Measurements from ENCODE around the gene DNAJA2. TPM values are rescaled to one million over a fixed set of nuclear protein-coding genes. Genes with fewer than 3 reads are reported as not detected.

The DNAJA2 gene
- total and polyA plus RNA-seq, 7 donors, result 33.6 to 68.7 (median 59.0) TPM

- peaks cover 0 to 32% (median 27%) of the 10 kb centered on the region in 4 donors for H3K4me1 ChIP-seq
- intact Hi-C loops (cut with DNase I), result no loop called here
- peaks cover 29 to 75% (median 52%) of the 10 kb centered on the region in 4 donors for H3K36me3 ChIP-seq
- 93 to 97% methylated on average over 2 of the region's 2 CpGs for WGBS, 2 donors
- DNase-seq, result no peak
- H3K9me3 ChIP-seq, result no peaks in the 10 kb centered on the region
- no peak overlapping the region for H3K4me3 ChIP-seq
- no peaks in the 10 kb centered on the region for H3K27me3 ChIP-seq
- TF ChIP-seq POLR2AphosphoS5 (IDR thresholded peaks at IDR 0.05) (no peak), POLR2A (IDR thresholded peaks at IDR 0.05) (no peak), EP300 (IDR thresholded peaks at IDR 0.05) (no peak), CTCF (IDR thresholded peaks at IDR 0.05) (no peak)
- H3K27ac ChIP-seq, result no peak overlapping the region
These were observed 5.4 kb downstream of the DNAJA2 start for GRCh38 chr16:46968063-46968435.

- H3K4me1 ChIP-seq, result peaks cover 0 to 31% (median 22%) of the 10 kb centered on the region in 4 donors
- no peak for TF ChIP-seq POLR2A (IDR thresholded peaks at IDR 0.05)
- no peak for TF ChIP-seq POLR2AphosphoS5 (IDR thresholded peaks at IDR 0.05)
- TF ChIP-seq CTCF (IDR thresholded peaks at IDR 0.05), result no peak
- no peak for TF ChIP-seq EP300 (IDR thresholded peaks at IDR 0.05)
- 86 to 89% methylated on average over 3 of the region's 3 CpGs for WGBS, 2 donors
- H3K27me3 ChIP-seq, result no peaks in the 10 kb centered on the region
- no peak for DNase-seq
- no peaks in the 10 kb centered on the region for H3K9me3 ChIP-seq
- no peak overlapping the region for H3K4me3 ChIP-seq
- H3K27ac ChIP-seq, result peak overlapping the region; percentile 25 to 42 (median 33)
- intact Hi-C loops (cut with DNase I), result no loop called here
- peaks cover 32 to 95% (median 63%) of the 10 kb centered on the region in 4 donors for H3K36me3 ChIP-seq
These were observed 10.8 kb downstream of the DNAJA2 start for GRCh38 chr16:46962629-46963028.

GRCh38 chr16:46961373-46962353 is 11.8 kb downstream of the DNAJA2 start:
- Histone ChIP-seq H3K36me3 (peaks cover 23 to 95% (median 58%) of the 10 kb centered on the region in 4 donors), H3K4me3 (no peak overlapping the region), H3K27ac (peak overlapping the region; percentile 25 to 42 (median 33)), H3K4me1 (peaks cover 0 to 31% (median 22%) of the 10 kb centered on the region in 4 donors), H3K27me3 (no peaks in the 10 kb centered on the region), H3K9me3 (no peaks in the 10 kb centered on the region)
- TF ChIP-seq CTCF (IDR thresholded peaks at IDR 0.05) (no peak), EP300 (IDR thresholded peaks at IDR 0.05) (no peak), POLR2A (IDR thresholded peaks at IDR 0.05) (no peak), POLR2AphosphoS5 (IDR thresholded peaks at IDR 0.05) (no peak)
- intact Hi-C loops (cut with DNase I), result no loop called here
- WGBS, 2 donors, result 69 to 79% methylated on average over 9 of the region's 9 CpGs
- no peak for DNase-seq

GRCh38 chr16:46954562-46954961 is 18.9 kb downstream of the DNAJA2 start:
- H3K27me3 ChIP-seq, result no peaks in the 10 kb centered on the region
- no peak overlapping the region for H3K27ac ChIP-seq
- no peaks in the 10 kb centered on the region for H3K4me1 ChIP-seq
- intact Hi-C loops (cut with DNase I), result no loop called here
- H3K9me3 ChIP-seq, result no peaks in the 10 kb centered on the region
- peaks cover 7 to 57% (median 38%) of the 10 kb centered on the region in 4 donors for H3K36me3 ChIP-seq
- TF ChIP-seq CTCF (IDR thresholded peaks at IDR 0.05), result no peak
- TF ChIP-seq EP300 (IDR thresholded peaks at IDR 0.05), result no peak
- no peak for TF ChIP-seq POLR2A (IDR thresholded peaks at IDR 0.05)
- no peak for TF ChIP-seq POLR2AphosphoS5 (IDR thresholded peaks at IDR 0.05)
- 62 to 79% methylated on average over 5 of the region's 5 CpGs for WGBS, 2 donors
- DNase-seq, result no peak
- H3K4me3 ChIP-seq, result no peak overlapping the region

Data from sigmoid colon (tissue), 7 donors.